Calu3 (cell line): ENCODE measurements around the gene TMC4. TPM values are rescaled to one million over a fixed set of nuclear protein-coding genes. Genes with fewer than 3 reads are reported as not detected.
"Not testable (repeated sequence)": the region's sequence is repeated elsewhere in the genome, so short reads cannot be mapped to it uniquely, and the experiment has no call there.

Experiments used
- BruUV-seq: library from RNA; stranded (reverse); fragments of 400-500 nt; replicated peaks from 2 replicates; lab custom pipeline; 2021; lab: Mats Ljungman, UMichigan
- CTCF ChIA-PET: fragments of 300-600 bp; sonication (Branson Sonifier 250); formaldehyde crosslinking; loops from one replicate; lab custom pipeline; 2022; ENCODE audit warnings: antibody characterized with exemption; lab: Charles Lee
- DNase-seq: peaks from one replicate; pipeline ENCODE4 v3.0.0; 2022
- H3K27ac Mint-ChIP-seq: one replicate; pipeline ENCODE4 v1.8.0; 2022; ENCODE audit warnings: mixed read lengths; ENCODE audit not compliant: unreplicated experiment
- H3K27me3 Mint-ChIP-seq: one replicate; pipeline ENCODE4 v1.8.0; 2022; ENCODE audit warnings: mixed read lengths; ENCODE audit not compliant: unreplicated experiment
- H3K36me3 Mint-ChIP-seq: one replicate; pipeline ENCODE4 v1.8.0; 2022; ENCODE audit warnings: mild to moderate bottlenecking, moderate library complexity, mixed read lengths; ENCODE audit not compliant: insufficient read depth, unreplicated experiment
- H3K4me1 Mint-ChIP-seq: one replicate; pipeline ENCODE4 v1.8.0; 2022; ENCODE audit warnings: mild to moderate bottlenecking, low read depth, mixed read lengths; ENCODE audit not compliant: unreplicated experiment
- H3K4me3 Mint-ChIP-seq: one replicate; pipeline ENCODE4 v1.8.0; 2022; ENCODE audit warnings: mild to moderate bottlenecking, low read depth, moderate library complexity, mixed read lengths; ENCODE audit not compliant: unreplicated experiment
- H3K9me3 Mint-ChIP-seq: one replicate; pipeline ENCODE4 v1.8.0; 2022; ENCODE audit warnings: low read depth, mixed read lengths; ENCODE audit not compliant: unreplicated experiment
- CTCF ChIP-seq: fragments of 200-600 bp; IDR thresholded peaks from one replicate; pipeline ENCODE4 v1.8.0; 2022; ENCODE audit warnings: antibody characterized with exemption; ENCODE audit not compliant: unreplicated experiment
- intact Hi-C: fragments of 100-400 bp; cut with micrococcal nuclease; formaldehyde crosslinking; loops from one replicate; pipeline ENCODE4 v1.10.0; 2022; ENCODE audit not compliant: unreplicated experiment
- total RNA-seq: library from RNA; stranded (reverse); gene quantifications from 2 replicates; pipeline ENCODE4 v1.2.3, GENCODE V29; 2022

Gene TMC4
- total RNA-seq, 1 experiment from 2014 or later: 157 TPM

- no peak for TF ChIP-seq CTCF
- peaks cover 80% of the 10 kb centered on the region for H3K36me3 Mint-ChIP-seq
- TSS peak; percentile 13 for BruUV-seq
- CTCF ChIA-PET: no interaction called here
- no peak for DNase-seq
- no peaks in the 10 kb centered on the region for H3K27me3 Mint-ChIP-seq
- intact Hi-C loops: no loop called here
- no peak overlapping the region for H3K27ac Mint-ChIP-seq
- peaks cover 16% of the 10 kb centered on the region for H3K4me1 Mint-ChIP-seq
- peak overlapping the region; percentile 82 for H3K4me3 Mint-ChIP-seq
- no peaks in the 10 kb centered on the region for H3K9me3 Mint-ChIP-seq
Observed at GRCh38 chr19:54186351-54186750, 13.4 kb upstream of the TMC4 start.

DNA sequence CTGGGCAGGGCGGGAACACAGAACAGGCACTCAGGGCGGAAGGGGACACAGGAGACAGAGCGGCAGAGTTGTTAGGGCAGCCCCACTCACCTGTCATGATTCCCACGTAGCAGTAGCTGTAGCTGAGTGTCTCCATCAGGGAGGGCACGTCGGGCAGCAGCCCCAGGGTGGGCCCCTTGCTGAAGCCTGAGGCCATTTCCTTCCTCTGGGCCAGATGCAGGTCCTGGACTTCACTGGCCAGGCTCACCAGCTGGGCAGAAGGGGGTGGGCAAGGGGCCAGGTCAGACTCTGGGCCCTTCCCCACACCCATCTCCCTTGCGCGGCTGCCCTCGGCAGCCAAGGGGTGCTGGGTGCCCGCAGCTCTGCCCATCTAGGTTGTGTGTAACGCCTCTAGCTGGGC is 10.5 kb upstream of the TMC4 start:
- Mint-ChIP-seq H3K4me3 (no peak overlapping the region), H3K27me3 (no peaks in the 10 kb centered on the region), H3K9me3 (no peaks in the 10 kb centered on the region), H3K36me3 (peaks cover 75% of the 10 kb centered on the region), H3K27ac (no peak overlapping the region), H3K4me1 (peaks cover 15% of the 10 kb centered on the region)
- no peak for DNase-seq
- intact Hi-C loops: no loop called here
- no peak for TF ChIP-seq CTCF
- CTCF ChIA-PET: no interaction called here
- no TSS peak for BruUV-seq

GRCh38 chr19:54181894-54182293 is 8.9 kb upstream of the TMC4 start:
- H3K27ac Mint-ChIP-seq, H3K4me1 Mint-ChIP-seq, BruUV-seq, CTCF ChIA-PET, H3K9me3 Mint-ChIP-seq, H3K27me3 Mint-ChIP-seq, DNase-seq, intact Hi-C loops, H3K4me3 Mint-ChIP-seq: not testable (repeated sequence)
- H3K36me3 Mint-ChIP-seq: peaks cover 72% of the 10 kb centered on the region

GRCh38 chr19:54180691-54181091 is 7.7 kb upstream of the TMC4 start:
- no peaks in the 10 kb centered on the region for H3K27me3 Mint-ChIP-seq
- TF ChIP-seq CTCF: no peak
- H3K27ac Mint-ChIP-seq: no peak overlapping the region
- no peaks in the 10 kb centered on the region for H3K9me3 Mint-ChIP-seq
- BruUV-seq: no TSS peak
- peaks cover 68% of the 10 kb centered on the region for H3K36me3 Mint-ChIP-seq
- no peak overlapping the region for H3K4me3 Mint-ChIP-seq
- DNase-seq: no peak
- intact Hi-C loops: no loop called here
- no peaks in the 10 kb centered on the region for H3K4me1 Mint-ChIP-seq
- CTCF ChIA-PET: no interaction called here

GRCh38 chr19:54179921-54180461 is 7.0 kb upstream of the TMC4 start:
- peaks cover 68% of the 10 kb centered on the region for H3K36me3 Mint-ChIP-seq
- CTCF ChIA-PET: interaction anchor here (0.7 kb wide), 1 partner anchor 69 kb away, joined by 6 read pairs; no protein-coding TSS in a partner anchor
- intact Hi-C loops: no loop called here
- H3K27me3 Mint-ChIP-seq: no peaks in the 10 kb centered on the region
- H3K27ac Mint-ChIP-seq: no peak overlapping the region
- BruUV-seq: no TSS peak
- H3K4me1 Mint-ChIP-seq: no peaks in the 10 kb centered on the region
- no peak overlapping the region for H3K4me3 Mint-ChIP-seq
- no peak for DNase-seq
- peak; percentile 24 for TF ChIP-seq CTCF
- no peaks in the 10 kb centered on the region for H3K9me3 Mint-ChIP-seq
